Measurements from ENCODE around the gene SYNPO. TPM values are rescaled to one million over a fixed set of nuclear protein-coding genes. Genes with fewer than 3 reads are reported as not detected.

The SYNPO gene, protein sequence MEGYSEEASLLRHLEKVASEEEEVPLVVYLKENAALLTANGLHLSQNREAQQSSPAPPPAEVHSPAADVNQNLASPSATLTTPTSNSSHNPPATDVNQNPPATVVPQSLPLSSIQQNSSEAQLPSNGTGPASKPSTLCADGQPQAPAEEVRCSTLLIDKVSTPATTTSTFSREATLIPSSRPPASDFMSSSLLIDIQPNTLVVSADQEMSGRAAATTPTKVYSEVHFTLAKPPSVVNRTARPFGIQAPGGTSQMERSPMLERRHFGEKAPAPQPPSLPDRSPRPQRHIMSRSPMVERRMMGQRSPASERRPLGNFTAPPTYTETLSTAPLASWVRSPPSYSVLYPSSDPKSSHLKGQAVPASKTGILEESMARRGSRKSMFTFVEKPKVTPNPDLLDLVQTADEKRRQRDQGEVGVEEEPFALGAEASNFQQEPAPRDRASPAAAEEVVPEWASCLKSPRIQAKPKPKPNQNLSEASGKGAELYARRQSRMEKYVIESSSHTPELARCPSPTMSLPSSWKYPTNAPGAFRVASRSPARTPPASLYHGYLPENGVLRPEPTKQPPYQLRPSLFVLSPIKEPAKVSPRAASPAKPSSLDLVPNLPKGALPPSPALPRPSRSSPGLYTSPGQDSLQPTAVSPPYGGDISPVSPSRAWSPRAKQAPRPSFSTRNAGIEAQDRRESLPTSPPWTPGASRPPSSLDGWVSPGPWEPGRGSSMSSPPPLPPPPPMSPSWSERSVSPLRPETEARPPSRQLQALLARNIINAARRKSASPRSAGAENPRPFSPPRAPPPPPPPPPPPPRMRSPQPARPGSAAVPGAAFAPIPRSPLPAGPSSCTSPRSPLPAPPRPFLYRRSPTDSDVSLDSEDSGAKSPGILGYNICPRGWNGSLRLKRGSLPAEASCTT
- 10.1 and 12.7 TPM in 2 replicates for polyA plus RNA-seq (2011; rRNA removed)
- polyA minus RNA-seq (2011; rRNA and poly(A)+ RNA removed), result 31.9 and 45.2 TPM in 2 replicates

DNA sequence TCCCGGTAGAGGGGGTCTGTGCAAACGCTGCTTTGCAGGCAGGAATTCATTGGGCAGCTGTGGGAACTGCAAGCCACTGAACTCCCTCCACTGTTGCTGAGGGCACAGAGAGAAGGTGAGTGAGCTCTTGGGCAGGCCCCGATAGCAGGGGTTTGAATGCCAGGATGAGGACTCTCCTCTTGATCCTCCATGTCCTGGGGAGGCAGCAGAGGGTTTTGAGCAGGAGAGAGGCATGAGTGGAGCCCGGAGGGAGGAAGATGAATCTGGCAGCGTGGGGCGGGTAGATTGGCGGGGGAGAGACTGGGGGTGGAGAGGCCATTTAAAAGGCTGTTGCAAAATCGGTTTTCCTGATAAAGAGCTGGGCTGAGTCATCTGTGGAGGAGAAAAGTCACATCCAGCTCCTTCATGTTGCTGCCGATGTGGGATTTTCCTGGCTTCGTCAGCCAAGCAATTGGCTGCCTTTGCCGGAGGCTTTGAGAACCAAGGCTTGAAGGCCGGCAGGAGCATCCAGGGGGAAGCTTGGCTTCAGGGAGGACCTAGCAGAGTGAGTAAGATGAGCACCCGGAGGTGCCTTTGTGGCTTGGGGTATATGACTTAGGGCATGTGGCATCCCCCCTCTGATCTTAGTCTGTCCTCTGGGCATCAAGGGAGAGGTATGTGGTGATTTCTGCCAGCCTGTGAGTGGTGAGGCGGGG lies at the start of gene SYNPO:
SYNPO (plus strand) TSS at position 350 of the 695 bp plus-strand sequence. CDS start 7,616 bp downstream, outside the sequence.
- Histone ChIP-seq H3K27ac (ENCODE audit: low read depth, low read length) (peak within 1 kb of the TSS; percentile 95), H3K27me3 (ENCODE audit: control insufficient read depth, insufficient read depth, low read length) (no peaks in the 10 kb centered on the region), H3K9me3 (ENCODE audit: control insufficient read depth, insufficient read depth, low read length) (no peaks in the 10 kb centered on the region), H3K4me3 (ENCODE audit: low read depth, low read length) (peak within 1 kb of the TSS; percentile 74)
- peak; percentile 80 for DNase-seq (ENCODE audit: low read depth, low spot score)
- ChIA-PET CTCF (interaction anchor here (0.6 to 1.2 kb wide), 4 partner anchors 17 to 181 kb away, joined by 3 to 6 read pairs (median 4); partner anchors contain the start of gene RBM22), POLR2A (interaction anchor here (0.8 to 1.8 kb wide), 5 partner anchors 17 to 143 kb away, joined by 3 to 8 read pairs (median 3); partner anchors contain the start of gene RBM22)
- TF ChIP-seq, protein P1, sequence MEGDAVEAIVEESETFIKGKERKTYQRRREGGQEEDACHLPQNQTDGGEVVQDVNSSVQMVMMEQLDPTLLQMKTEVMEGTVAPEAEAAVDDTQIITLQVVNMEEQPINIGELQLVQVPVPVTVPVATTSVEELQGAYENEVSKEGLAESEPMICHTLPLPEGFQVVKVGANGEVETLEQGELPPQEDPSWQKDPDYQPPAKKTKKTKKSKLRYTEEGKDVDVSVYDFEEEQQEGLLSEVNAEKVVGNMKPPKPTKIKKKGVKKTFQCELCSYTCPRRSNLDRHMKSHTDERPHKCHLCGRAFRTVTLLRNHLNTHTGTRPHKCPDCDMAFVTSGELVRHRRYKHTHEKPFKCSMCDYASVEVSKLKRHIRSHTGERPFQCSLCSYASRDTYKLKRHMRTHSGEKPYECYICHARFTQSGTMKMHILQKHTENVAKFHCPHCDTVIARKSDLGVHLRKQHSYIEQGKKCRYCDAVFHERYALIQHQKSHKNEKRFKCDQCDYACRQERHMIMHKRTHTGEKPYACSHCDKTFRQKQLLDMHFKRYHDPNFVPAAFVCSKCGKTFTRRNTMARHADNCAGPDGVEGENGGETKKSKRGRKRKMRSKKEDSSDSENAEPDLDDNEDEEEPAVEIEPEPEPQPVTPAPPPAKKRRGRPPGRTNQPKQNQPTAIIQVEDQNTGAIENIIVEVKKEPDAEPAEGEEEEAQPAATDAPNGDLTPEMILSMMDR (IDR thresholded peaks at IDR 0.05; ENCODE audit: low read depth, low read length), result no peak; the same call in 1 of the 2 replicates

DNA sequence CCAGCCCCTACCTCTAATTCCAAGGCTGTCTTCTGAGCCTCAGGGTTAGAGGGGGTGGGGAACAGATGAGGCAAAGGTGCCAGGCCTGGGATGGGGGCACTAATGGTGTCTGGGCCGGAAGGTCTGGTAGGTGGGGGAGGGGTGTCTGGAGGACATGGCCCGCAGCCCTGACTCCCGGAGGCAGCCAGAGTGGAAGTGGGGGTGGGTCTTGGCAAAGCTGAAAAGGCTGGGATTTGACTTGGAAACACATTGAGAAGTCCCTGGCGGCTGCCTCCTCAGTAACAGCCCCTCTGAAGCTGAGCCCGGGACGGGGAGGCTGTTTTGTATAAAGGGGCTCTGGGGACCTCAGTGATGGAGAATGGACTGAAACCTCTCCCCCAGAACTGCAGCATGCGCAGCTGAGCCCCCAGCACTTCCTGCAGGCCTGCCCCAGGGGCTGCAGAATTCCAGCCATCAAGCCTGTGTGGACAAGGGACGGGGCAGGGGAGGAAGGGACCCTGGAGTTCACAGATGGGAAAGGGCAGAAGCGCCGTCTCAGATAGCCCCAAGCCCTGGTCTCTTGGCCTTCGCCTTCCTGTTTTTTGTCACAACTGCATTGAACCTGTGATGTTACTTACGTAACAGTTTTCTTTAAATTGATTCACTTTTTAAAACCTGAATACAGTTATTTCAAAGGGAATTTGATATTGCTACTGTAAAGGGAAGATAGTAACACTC lies 49.3 kb upstream of the SYNPO start:
- CTCF ChIA-PET, result interaction anchor here (1.1 kb wide), 1 partner anchor 11 kb away, joined by 3 read pairs; no protein-coding TSS in a partner anchor
- POLR2A ChIA-PET, result no interaction called here

DNA sequence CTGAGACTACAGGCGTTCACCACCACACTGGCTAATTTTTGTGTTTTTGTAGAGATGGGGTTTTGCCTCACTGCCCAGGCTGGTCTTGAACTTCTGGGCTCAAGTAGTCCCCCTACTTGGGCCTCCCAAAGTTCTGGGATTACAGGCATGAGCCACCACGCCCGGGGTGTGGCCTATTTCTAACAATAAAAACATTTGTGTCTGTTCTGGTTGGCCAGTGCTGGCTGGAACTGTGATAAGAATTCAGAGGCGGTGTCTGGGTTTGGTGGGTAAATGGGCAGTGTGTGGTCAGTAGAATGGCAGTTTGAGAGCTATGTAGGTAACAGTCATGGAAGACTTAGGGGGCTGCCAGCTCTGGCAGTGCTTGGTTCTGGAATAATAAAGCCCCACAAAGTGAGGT lies 46.9 kb upstream of the SYNPO start:
- TF ChIP-seq, protein P1 (IDR thresholded peaks at IDR 0.05; ENCODE audit: low read depth, low read length), result no peak
- Histone ChIP-seq H3K27me3 (ENCODE audit: control insufficient read depth, insufficient read depth, low read length) (no peaks in the 10 kb centered on the region), H3K27ac (ENCODE audit: low read depth, low read length) (no peak overlapping the region), H3K9me3 (ENCODE audit: control insufficient read depth, insufficient read depth, low read length) (no peaks in the 10 kb centered on the region), H3K4me3 (ENCODE audit: low read depth, low read length) (no peak overlapping the region)
- no peak for DNase-seq (ENCODE audit: low read depth, low spot score)
- POLR2A ChIA-PET, result interaction anchor here (0.5 kb wide), 1 partner anchor 127 kb away, joined by 7 read pairs; no protein-coding TSS in a partner anchor
- CTCF ChIA-PET, result no interaction called here

More for the DNA sequence above, 49.3 kb upstream of the SYNPO start:
- H3K27me3 ChIP-seq (ENCODE audit: control insufficient read depth, insufficient read depth, low read length), result peaks cover 1% of the 10 kb centered on the region
- no peak overlapping the region for H3K4me3 ChIP-seq (ENCODE audit: low read depth, low read length)
- no peaks in the 10 kb centered on the region for H3K9me3 ChIP-seq (ENCODE audit: control insufficient read depth, insufficient read depth, low read length)
- H3K27ac ChIP-seq (ENCODE audit: low read depth, low read length), result no peak overlapping the region
- DNase-seq (ENCODE audit: low read depth, low spot score), result no peak
- TF ChIP-seq, protein P1 (IDR thresholded peaks at IDR 0.05; ENCODE audit: low read depth, low read length), result no peak

DNA sequence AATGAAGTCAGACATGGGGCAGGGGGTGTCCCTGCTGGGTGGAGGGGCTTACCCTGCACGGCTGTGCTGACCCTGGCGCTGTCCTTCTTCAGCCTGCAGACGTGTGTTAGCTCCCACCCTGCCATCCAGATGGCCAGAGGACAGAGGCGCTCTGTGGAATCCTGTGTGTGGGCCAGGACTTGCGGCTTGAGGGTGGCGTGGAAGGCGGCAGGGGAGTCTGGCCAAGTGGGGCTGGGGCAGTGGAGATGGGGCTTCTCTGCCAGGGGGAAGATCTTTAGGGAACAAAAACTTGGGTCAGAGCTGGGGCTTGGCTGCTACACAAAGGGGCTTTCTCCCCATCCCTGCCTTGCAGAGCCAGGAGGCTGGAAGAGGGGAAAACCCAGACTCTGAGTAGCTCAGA lies 46.5 kb upstream of the SYNPO start:
- TF ChIP-seq, protein P1 (IDR thresholded peaks at IDR 0.05; ENCODE audit: low read depth, low read length), result no peak
- Histone ChIP-seq H3K27ac (ENCODE audit: low read depth, low read length) (no peak overlapping the region), H3K4me3 (ENCODE audit: low read depth, low read length) (no peak overlapping the region), H3K27me3 (ENCODE audit: control insufficient read depth, insufficient read depth, low read length) (no peaks in the 10 kb centered on the region), H3K9me3 (ENCODE audit: control insufficient read depth, insufficient read depth, low read length) (no peaks in the 10 kb centered on the region)
- no peak for DNase-seq (ENCODE audit: low read depth, low spot score)
- ChIA-PET POLR2A (no interaction called here), CTCF (no interaction called here)
